Spleen (tissue), 11 donors: ENCODE data around the gene VNN1. TPM values are rescaled to one million over a fixed set of nuclear protein-coding genes. Genes with fewer than 3 reads are reported as not detected.

Experiments
- DNase-seq: peaks from one replicate; pipeline ENCODE4 v3.0.0-alpha.2; 2020
- H3K27ac ChIP-seq, 8 donors: fragments of 200-600 bp; sonication (generic) in 7 of 8; 1 replicate in 4 of 8; 2 replicates in 4 of 8; pipeline versions ENCODE4 v1.5.0 to v1.8.0; 2016 to 2021; ENCODE audit warnings: inconsistent platforms in 4 of 8, mild to moderate bottlenecking in 4 of 8, moderate library complexity in 1 of 8
- H3K27me3 ChIP-seq, 7 donors: fragments of 200-600 bp; sonication (generic) in 6 of 7; replicated peaks in 1 of 7; 1 replicate in 4 of 7; 2 replicates in 3 of 7; pipeline versions ENCODE4 v1.5.0 to v1.8.0; 2016 to 2021; ENCODE audit warnings: inconsistent platforms in 3 of 7, mild to moderate bottlenecking in 1 of 7
- H3K36me3 ChIP-seq, 6 donors: fragments of 200-600 bp; sonication (generic) in 5 of 6; 1 replicate in 4 of 6; 2 replicates in 2 of 6; pipeline versions ENCODE4 v1.5.0 to v1.8.0; 2016 to 2021; ENCODE audit warnings: inconsistent platforms in 2 of 6
- H3K4me1 ChIP-seq, 6 donors: fragments of 200-600 bp; sonication (generic) in 5 of 6; 1 replicate in 3 of 6; 2 replicates in 3 of 6; pipeline versions ENCODE4 v1.5.0 to v1.8.0; 2016 to 2021; ENCODE audit warnings: inconsistent platforms in 3 of 6
- H3K4me3 ChIP-seq, 8 donors: fragments of 200-600 bp; sonication (generic) in 7 of 8; 1 replicate in 4 of 8; 2 replicates in 4 of 8; pipeline versions ENCODE4 v1.5.0 to v1.8.0; 2016 to 2021; ENCODE audit warnings: inconsistent platforms in 4 of 8, mild to moderate bottlenecking in 4 of 8, moderate library complexity in 2 of 8
- H3K9me3 ChIP-seq, 8 donors: fragments of 200-600 bp; sonication (generic) in 7 of 8; 1 replicate in 4 of 8; 2 replicates in 4 of 8; pipeline versions ENCODE4 v1.5.0 to v1.8.0; 2016 to 2021; ENCODE audit warnings: inconsistent platforms in 4 of 8
- POLR2A ChIP-seq, 3 donors: fragments of 450-650 bp; IDR thresholded peaks; one replicate each; pipeline ENCODE4 v1.5.1; 2017; ENCODE audit warnings: antibody characterized with exemption in 3 of 3, mild to moderate bottlenecking in 1 of 3
- POLR2AphosphoS5 ChIP-seq, 3 donors: sonication (generic); formaldehyde crosslinking; IDR thresholded peaks; one replicate each; pipeline ENCODE4 v1.5.1; 2017; ENCODE audit warnings: antibody characterized with exemption in 3 of 3
- WGBS, 5 donors: extraction: QIAGEN DNeasy Blood & Tissue Kit in 3 of 5; methylation state at CpG; one replicate each; pipeline versions ENCODE4 v1.1.5 to v1.1.7; 2013 to 2018; 5-methylcytosine and 5-hydroxymethylcytosine counted together
- intact Hi-C: fragments of 100-400 bp; cut with DNase I; formaldehyde crosslinking; loops from one replicate; pipeline ENCODE4 v1.15.0; 2023; ENCODE audit warnings: low total_unique reads
- polyA plus RNA-seq, 3 donors: library from polyadenylated mRNA; stranded (reverse); fragments of 200-250 nt; gene quantifications; one replicate each; pipeline ENCODE4 v1.2.1, GENCODE V29; 2013
- total RNA-seq, 7 donors: library from RNA; depleted of rRNA in 3 of 7; stranded (reverse); fragments of >200 nt in 3 of 7; fragmentation: NEBNext Ultra II Directional in 4 of 7; extraction: Animal tissue kit (Norgen Biotek cat#: 25700) in 4 of 7; gene quantifications; one replicate each; pipeline versions ENCODE4 v1.1.0 to v1.2.1, GENCODE V29; 2016 to 2021
- TF ChIP-seq, protein P1 (sequence below), 11 experiments: fragments of 200-600 bp in 7 of 11; fragments of 450-650 bp in 4 of 11; sonication (generic) in 4 of 11; IDR thresholded peaks in 8 of 11; conservative IDR thresholded peaks in 3 of 11; 1 replicate in 7 of 11; 2 replicates in 4 of 11; pipeline versions ENCODE4 v1.4.0 to v1.8.0; 2016 to 2021; ENCODE audit warnings: antibody characterized with exemption in 11 of 11, inconsistent platforms in 4 of 11, mild to moderate bottlenecking in 1 of 11
- donor health status: healthy with polysubstance abuse.
- donor health status: DM: no; HTN: no; CAD: no; lungs with moderate emphysema.
- donor health status: DM: no; HTN: no; CAD: no.
- donor health status: Bipolar disorder and iron deficiency.
- donor health status: healthy.
- donor health status: DM: no; HTN: no; CAD: no.
- donor health status: DM: yes; HTN: yes; CAD: no.

Gene VNN1
- total and polyA plus RNA-seq, 10 donors = 2.3 to 44.2 (median 7.2) TPM

DNA sequence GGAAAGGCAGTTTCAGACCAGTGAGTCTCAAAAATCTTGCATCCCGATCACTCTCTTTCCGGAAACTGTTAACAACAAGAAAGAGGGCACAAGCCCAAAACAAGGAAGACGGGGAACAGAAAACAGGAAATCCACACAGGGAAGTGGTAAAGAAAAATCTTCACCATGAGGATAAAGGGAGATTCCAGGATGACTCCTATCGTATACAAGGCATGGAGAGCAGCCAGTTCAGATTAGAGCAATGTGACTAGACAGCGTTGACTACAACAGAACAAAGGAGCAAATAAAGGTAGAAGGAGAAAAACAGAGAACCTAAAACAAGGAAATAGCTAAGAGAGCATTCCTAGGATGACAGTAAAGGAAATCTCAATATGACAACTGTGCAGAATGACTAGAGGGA is 26.5 kb downstream of the VNN1 start:
- Histone ChIP-seq H3K4me1 (no peaks in the 10 kb centered on the region), H3K27me3 (peaks cover 0 to 10% (median 0%) of the 10 kb centered on the region in 7 donors), H3K36me3 (peaks cover 0 to 67% (median 0%) of the 10 kb centered on the region in 6 donors), H3K9me3 (peaks cover 0 to under 1% (median 0%) of the 10 kb centered on the region in 8 donors), H3K4me3 (no peak overlapping the region), H3K27ac (no peak overlapping the region)
- intact Hi-C loops = no loop called here
- DNase-seq = no peak
- TF ChIP-seq POLR2A (IDR thresholded peaks at IDR 0.05) (no peak), POLR2AphosphoS5 (IDR thresholded peaks at IDR 0.05) (no peak)
- TF ChIP-seq, protein P1, sequence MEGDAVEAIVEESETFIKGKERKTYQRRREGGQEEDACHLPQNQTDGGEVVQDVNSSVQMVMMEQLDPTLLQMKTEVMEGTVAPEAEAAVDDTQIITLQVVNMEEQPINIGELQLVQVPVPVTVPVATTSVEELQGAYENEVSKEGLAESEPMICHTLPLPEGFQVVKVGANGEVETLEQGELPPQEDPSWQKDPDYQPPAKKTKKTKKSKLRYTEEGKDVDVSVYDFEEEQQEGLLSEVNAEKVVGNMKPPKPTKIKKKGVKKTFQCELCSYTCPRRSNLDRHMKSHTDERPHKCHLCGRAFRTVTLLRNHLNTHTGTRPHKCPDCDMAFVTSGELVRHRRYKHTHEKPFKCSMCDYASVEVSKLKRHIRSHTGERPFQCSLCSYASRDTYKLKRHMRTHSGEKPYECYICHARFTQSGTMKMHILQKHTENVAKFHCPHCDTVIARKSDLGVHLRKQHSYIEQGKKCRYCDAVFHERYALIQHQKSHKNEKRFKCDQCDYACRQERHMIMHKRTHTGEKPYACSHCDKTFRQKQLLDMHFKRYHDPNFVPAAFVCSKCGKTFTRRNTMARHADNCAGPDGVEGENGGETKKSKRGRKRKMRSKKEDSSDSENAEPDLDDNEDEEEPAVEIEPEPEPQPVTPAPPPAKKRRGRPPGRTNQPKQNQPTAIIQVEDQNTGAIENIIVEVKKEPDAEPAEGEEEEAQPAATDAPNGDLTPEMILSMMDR (IDR thresholded peaks at IDR 0.05 in 8 of 11, conservative IDR thresholded peaks at IDR 0.05 in 3 of 11) = no peak
- 62 to 81% (median 66%) methylated on average over 5 of the region's 5 CpGs for WGBS, 5 donors

DNA sequence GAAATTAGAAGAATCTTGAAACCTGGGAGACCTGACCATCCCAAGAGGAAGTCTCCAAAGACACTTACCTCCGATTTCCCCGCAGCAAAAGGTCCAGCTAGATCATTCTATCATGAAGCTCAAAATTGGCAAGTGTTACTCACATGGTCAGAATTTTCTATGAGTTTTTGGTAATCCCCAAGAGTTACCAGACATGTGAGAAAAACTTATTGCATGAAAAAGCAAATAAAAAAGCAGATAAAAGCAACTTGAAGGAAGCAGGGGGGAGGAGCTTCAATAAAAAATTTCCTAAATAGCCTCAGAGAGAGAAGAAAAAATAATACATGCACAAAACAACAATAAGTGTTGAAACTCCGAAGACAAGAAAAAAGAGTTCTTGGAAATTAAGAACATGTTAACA is 27.3 kb downstream of the VNN1 start:
- H3K4me3 ChIP-seq = no peak overlapping the region
- 86 to 95% (median 91%) methylated on average over 3 of the region's 3 CpGs for WGBS, 5 donors
- peaks cover 0 to 3% (median 0%) of the 10 kb centered on the region in 8 donors for H3K9me3 ChIP-seq
- H3K27me3 ChIP-seq = peaks cover 0 to 10% (median 0%) of the 10 kb centered on the region in 7 donors
- no peak overlapping the region for H3K27ac ChIP-seq
- intact Hi-C loops = no loop called here
- no peaks in the 10 kb centered on the region for H3K4me1 ChIP-seq
- TF ChIP-seq, protein P1 (IDR thresholded peaks at IDR 0.05 in 8 of 11, conservative IDR thresholded peaks at IDR 0.05 in 3 of 11) = no peak
- no peak for TF ChIP-seq POLR2A (IDR thresholded peaks at IDR 0.05)
- TF ChIP-seq POLR2AphosphoS5 (IDR thresholded peaks at IDR 0.05) = no peak
- DNase-seq = no peak
- peaks cover 0 to 67% (median 0%) of the 10 kb centered on the region in 6 donors for H3K36me3 ChIP-seq

DNA sequence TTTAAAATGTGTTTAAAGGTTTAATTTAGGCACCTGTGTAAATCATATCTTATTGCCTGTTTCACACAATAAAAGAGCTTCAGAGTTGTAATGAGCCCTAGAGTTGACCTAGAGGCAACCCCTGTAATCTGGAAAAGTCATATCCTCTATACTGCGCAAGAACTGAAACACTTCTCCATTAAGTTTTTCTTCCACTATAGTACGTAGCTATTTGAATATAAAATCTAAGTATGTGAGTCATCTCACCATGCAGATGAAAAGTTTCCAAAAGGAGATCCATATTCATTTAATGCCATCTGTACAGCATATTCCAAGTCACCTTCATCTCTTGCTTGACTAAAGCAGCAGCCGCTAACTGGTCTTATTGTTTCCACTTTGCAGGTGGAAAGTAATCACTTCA is 28.8 kb downstream of the VNN1 start:
- no peak for DNase-seq
- TF ChIP-seq, protein P1 (IDR thresholded peaks at IDR 0.05 in 8 of 11, conservative IDR thresholded peaks at IDR 0.05 in 3 of 11) = no peak
- TF ChIP-seq POLR2A (IDR thresholded peaks at IDR 0.05) = no peak
- no peak for TF ChIP-seq POLR2AphosphoS5 (IDR thresholded peaks at IDR 0.05)
- Histone ChIP-seq H3K27me3 (peaks cover 0 to 3% (median 0%) of the 10 kb centered on the region in 7 donors), H3K27ac (no peak overlapping the region), H3K4me3 (no peak overlapping the region), H3K36me3 (peaks cover 0 to 54% (median 0%) of the 10 kb centered on the region in 6 donors), H3K4me1 (no peaks in the 10 kb centered on the region), H3K9me3 (peaks cover 0 to 3% (median 0%) of the 10 kb centered on the region in 8 donors)
- 82 to 96% (median 89%) methylated on average over 3 of the region's 3 CpGs for WGBS, 5 donors
- intact Hi-C loops = no loop called here

DNA sequence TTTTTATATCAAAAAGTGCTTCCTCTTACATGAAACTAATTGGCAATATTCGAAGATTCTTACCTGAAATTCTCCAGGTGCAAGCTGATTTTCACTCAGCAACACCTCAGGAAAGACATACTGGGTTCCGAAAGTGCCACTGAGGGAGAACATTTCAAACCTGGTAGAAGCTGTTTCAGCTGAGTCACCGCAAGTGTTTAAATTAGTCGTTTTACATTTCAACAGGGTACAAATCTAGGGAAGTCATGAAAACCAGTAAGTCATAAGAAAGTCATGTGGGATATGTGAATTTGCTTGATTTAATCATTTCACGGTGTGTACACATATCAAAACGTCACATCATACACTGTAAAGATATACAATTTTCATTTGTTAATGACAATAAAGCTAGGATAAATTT is 29.6 kb downstream of the VNN1 start:
- no peaks in the 10 kb centered on the region for H3K27me3 ChIP-seq
- DNase-seq = no peak
- no peaks in the 10 kb centered on the region for H3K4me1 ChIP-seq
- no peak overlapping the region for H3K27ac ChIP-seq
- WGBS, 5 donors = 80 to 89% (median 86%) methylated on average over 6 of the region's 6 CpGs
- TF ChIP-seq POLR2A (IDR thresholded peaks at IDR 0.05) = no peak
- TF ChIP-seq, protein P1 (IDR thresholded peaks at IDR 0.05 in 8 of 11, conservative IDR thresholded peaks at IDR 0.05 in 3 of 11) = no peak
- intact Hi-C loops = no loop called here
- H3K9me3 ChIP-seq = peaks cover 0 to 3% (median 0%) of the 10 kb centered on the region in 8 donors
- no peak overlapping the region for H3K4me3 ChIP-seq
- peaks cover 0 to 50% (median 0%) of the 10 kb centered on the region in 6 donors for H3K36me3 ChIP-seq
